Measurements from ENCODE around the gene ADGRV1.
"Not testable (repeated sequence)": the region's sequence is repeated elsewhere in the genome, so short reads cannot be mapped to it uniquely, and the experiment has no call there.

The ADGRV1 gene

GRCh38 chr5:90553711-90554110 lies 4.9 kb upstream of the ADGRV1 start:
- no peak for DNase-seq

- no peak for DNase-seq
Measured at GRCh38 chr5:90554358-90555006, 4.1 kb upstream of the ADGRV1 start.

- DNase-seq: no peak
Measured at GRCh38 chr5:90555666-90556065, 2.9 kb upstream of the ADGRV1 start.

GRCh38 chr5:90557391-90557790 lies 1.2 kb upstream of the ADGRV1 start:
- DNase-seq: no peak

- DNase-seq: no peak
Measured at GRCh38 chr5:90557871-90558270, 726 bp upstream of the ADGRV1 start.

- DNase-seq: no peak
Measured at GRCh38 chr5:90560771-90561170, 2.2 kb downstream of the ADGRV1 start.

- DNase-seq: no peak
Measured at GRCh38 chr5:90561766-90562165, 3.2 kb downstream of the ADGRV1 start.

GRCh38 chr5:90562341-90562740 lies 3.7 kb downstream of the ADGRV1 start:
- DNase-seq: no peak

GRCh38 chr5:90563108-90563507 lies 4.5 kb downstream of the ADGRV1 start:
- no peak for DNase-seq

GRCh38 chr5:90565491-90565890 lies 6.9 kb downstream of the ADGRV1 start:
- DNase-seq: no peak

- DNase-seq: no peak
Measured at GRCh38 chr5:90569084-90569483, 10.5 kb downstream of the ADGRV1 start.

GRCh38 chr5:90570034-90570433 lies 11.4 kb downstream of the ADGRV1 start:
- DNase-seq: no peak

- no peak for DNase-seq
Measured at GRCh38 chr5:90571147-90571773, 12.7 kb downstream of the ADGRV1 start.

- DNase-seq: no peak
Measured at GRCh38 chr5:90575712-90576111, 17.1 kb downstream of the ADGRV1 start.

- DNase-seq: not testable (repeated sequence)
Measured at GRCh38 chr5:90576566-90576965, 18.0 kb downstream of the ADGRV1 start.

GRCh38 chr5:90579905-90580304 lies 21.3 kb downstream of the ADGRV1 start:
- not testable (repeated sequence) for DNase-seq

GRCh38 chr5:90581956-90582355 lies 23.4 kb downstream of the ADGRV1 start:
- DNase-seq: no peak

GRCh38 chr5:90585337-90585986 lies 26.9 kb downstream of the ADGRV1 start:
- no peak for DNase-seq

GRCh38 chr5:90586469-90586868 lies 27.9 kb downstream of the ADGRV1 start:
- no peak for DNase-seq

GRCh38 chr5:90590170-90590569 lies 31.6 kb downstream of the ADGRV1 start:
- DNase-seq: no peak

GRCh38 chr5:90593083-90593482 lies 34.5 kb downstream of the ADGRV1 start:
- DNase-seq: not testable (repeated sequence)

- DNase-seq: not testable (repeated sequence)
Measured at GRCh38 chr5:90595766-90596165, 37.2 kb downstream of the ADGRV1 start.

GRCh38 chr5:90598293-90598692 lies 39.7 kb downstream of the ADGRV1 start:
- DNase-seq: no peak

GRCh38 chr5:90600307-90600706 lies 41.7 kb downstream of the ADGRV1 start:
- not testable (repeated sequence) for DNase-seq

Measured in stimulated activated CD4-positive, alpha-beta T cell treated with anti-CD3 and anti-CD28 coated beads, Interleukin-12 subunit alpha, Interleukin-12 subunit beta, amount 100 ng/mL, for 4 hours (primary cell).